GM04503 (cell line): ENCODE measurements around the gene RASAL1.

Experiments used
- DNase-seq: peaks from one replicate; pipeline ENCODE4 v3.0.0-alpha.2; 2012; ENCODE audit warnings: low read depth

Gene RASAL1

DNA sequence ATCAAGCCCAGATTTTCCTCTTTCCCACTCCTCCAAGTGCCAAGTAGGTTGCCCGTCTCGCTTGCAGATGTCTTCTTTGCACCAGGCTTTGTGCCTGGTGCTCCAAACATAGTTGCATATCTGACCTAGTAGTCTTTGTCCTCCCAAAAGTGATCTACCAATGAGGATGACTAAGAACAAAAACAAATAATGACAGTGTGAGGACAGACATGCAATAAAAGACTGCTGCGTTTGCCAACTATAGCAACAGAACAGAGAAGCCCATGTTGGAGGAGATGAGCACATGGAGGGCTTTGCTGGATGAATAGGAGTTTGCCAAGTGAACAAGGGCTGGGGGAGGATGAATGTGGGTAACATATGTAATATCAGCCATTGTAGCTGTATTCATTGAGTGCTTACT, 63.4 kb downstream of the RASAL1 start:
- DNase-seq, result no peak

DNA sequence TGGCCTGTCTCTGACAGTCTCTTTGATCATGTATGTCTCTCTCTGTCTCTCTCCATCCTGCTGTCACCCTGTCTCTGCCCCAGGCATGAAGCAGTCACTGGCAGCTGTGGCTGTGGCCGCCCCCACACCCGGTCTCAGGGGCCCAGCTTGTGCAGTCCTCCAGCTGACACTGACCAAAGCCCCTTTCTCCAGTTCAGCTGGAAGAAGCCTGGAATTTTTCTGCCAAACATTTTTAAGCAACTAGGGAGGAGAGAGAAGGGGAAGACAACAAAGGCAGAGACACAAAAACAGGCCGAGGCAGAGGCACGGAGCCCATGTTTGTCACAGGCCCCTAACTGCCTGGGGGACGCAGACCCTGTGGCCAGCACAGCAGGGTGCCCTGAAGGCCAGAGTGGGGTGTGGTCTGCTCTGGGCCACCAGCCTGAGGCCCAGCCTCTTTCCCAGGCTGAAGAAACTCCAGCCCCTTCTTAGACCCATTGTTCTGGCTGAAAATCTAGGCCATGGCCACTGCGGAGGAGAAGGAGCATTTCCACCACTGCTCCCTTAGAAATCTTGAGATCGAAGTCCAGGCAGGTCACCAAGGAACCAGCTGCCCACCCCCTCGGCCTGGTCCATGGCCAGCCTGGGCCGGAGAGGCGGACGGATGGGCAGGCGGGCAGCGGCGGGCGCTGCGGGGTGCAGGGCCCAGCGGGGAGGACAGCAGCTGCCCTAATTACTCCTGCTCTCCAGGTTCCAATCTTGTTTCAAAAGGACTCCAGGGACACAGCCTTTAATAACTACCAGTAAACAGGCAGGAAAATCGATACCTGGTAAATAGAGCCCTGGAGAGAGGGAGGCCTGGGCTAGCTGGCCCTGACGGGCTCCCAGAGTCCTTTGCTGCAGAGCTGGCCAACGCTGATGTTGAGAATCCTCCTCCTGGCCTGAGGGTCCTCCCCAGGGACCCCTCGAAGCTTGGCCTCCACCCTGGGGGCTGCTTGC, 64.1 kb downstream of the RASAL1 start:
- DNase-seq, result no peak

DNA sequence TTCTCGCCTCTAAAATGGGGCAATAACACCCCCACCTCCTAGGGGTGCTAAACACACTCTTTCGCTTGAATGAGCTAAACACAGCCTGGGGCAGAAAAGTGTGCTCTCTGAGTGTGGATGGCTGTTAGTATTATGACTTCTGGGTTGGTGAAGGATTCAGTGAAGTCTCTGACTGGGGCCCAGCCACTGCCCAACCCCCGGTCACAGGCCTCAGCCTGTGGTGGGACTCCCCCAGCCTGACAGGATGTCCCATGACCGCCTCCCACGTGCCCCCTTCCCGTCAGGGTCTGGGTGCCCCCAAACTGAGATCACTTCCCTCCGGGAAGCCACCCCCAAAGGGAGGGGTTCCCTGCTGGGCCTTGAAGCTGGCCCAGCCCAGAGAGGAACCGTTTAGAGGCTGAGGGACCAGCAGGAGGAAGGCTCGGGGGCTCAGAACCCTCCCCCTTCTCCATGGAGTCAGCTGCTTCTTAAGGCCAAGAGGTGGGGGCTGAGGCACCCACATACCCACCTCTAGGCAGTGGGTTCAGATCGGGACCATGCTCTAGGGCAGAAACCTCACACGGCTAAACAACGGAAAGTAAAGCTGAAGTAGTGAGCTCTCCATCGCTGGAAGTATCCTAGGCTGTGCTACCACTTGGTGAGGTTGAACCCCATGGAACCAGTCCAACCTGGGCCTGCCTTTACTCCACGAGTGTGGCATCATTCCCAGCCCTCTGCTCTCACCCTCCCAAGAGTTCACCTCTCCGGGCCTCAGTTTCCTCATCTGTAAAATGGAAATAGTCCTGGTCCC, 65.2 kb downstream of the RASAL1 start:
- DNase-seq, result no peak

DNA sequence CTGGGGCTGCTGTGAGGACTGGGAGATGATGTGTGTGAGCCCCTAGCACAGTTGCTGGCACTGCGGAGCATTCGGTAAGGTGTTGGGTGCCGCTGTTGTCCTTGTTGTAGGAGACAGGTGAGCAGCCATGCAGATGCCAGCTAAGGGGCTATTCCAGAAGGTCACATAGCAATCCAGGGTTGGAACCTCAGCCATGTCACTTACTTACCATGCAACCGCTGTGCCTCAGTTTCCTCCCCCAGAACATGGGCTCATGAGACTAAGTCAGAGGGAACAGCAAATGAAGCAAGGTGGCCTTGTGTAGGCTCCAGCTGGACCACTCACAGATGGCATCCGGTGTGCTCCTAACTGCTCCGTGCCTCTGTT, 65.8 kb downstream of the RASAL1 start:
- DNase-seq, result no peak

DNA sequence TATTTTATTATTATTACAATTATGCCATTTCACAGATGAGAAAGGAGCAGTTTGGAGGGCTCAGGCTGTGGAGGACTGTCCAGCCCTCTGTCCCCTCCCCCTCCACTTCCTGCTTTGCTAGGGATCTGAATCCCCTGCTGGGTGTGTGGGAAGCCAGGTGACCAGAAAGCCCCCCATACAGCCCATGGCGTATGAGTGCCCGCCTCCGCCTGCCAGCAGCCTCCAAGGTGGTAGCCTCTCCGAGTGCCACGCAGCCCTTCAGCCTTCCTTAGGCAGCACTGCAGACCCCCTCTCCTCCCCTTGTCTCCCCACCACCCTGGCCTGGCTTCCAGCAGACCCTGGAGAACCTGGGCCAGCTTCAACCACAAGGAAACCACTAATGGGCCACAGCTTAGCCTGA, 66.4 kb downstream of the RASAL1 start:
- no peak for DNase-seq

DNA sequence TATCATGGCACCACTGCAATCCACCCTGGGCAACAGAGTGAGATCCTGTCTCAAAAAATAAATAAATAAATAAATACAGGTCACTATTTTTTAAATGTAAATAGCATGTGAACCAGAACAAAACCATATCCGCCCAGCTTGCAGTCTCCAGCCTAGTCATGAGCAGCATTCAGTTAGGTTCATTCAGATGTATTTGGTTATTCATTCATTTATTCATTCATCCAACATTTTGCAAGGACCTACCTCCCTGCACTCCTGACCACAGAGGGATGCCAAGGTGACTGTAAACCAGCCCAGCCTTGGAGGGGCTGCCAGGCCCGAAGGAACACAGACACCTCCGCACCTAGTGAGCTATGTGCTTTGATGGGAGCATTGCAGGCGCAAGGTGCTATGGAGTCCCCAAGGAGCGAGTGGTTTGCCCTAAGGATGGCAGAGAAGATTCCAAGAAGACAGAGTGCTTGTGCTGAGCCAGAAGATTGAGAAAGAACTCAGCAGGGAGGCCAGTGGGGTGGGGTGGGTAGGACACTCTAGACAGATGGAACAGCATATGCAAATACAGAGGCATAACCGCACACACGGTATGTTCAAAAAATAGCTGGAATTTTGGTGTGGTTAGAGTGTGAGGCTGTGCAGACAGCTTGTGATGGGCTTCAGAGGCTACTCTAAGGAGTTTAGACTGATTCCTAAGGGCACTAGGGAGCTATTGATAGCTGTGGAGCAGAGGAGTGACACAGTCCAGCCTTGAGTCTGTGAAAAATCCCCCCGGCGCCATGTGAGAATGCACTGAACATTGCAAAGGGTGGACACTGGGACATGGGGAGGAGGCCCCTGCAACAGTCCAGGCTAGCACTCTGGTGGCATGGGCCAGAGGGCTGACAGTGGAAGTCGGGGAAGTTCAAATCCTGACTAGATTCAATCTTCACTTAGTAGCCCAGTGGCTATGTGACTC, 67.3 kb downstream of the RASAL1 start:
- no peak for DNase-seq

DNA sequence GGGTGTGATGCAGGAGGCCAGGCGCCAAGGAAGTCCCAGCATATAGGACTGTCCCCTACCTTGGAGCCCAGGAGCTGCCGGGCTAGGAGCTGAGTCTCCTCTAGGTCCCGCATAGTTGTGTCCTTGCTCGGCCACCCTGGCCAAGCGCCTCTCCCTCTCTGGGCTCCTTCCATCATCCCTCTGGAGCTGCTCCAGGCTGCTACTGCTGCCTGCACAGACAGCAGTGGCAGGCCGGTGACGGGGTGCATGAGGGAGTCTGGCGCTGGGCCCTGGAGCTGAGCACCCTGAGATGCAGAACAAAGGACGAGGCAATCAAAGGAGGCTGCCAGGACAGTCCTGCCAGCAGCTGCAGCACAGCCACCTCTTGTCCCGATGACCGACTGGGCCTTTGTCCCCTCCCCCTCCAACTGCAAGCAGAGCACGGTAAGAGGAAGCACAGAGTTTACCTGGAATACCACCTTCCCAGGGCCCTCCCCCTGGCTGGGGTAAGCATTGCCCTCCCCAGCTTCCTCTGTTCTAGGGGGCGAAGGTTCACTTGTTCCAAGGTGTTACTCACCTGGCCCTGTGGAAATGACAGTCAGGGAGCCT, 68.7 kb downstream of the RASAL1 start:
- DNase-seq, result no peak

DNA sequence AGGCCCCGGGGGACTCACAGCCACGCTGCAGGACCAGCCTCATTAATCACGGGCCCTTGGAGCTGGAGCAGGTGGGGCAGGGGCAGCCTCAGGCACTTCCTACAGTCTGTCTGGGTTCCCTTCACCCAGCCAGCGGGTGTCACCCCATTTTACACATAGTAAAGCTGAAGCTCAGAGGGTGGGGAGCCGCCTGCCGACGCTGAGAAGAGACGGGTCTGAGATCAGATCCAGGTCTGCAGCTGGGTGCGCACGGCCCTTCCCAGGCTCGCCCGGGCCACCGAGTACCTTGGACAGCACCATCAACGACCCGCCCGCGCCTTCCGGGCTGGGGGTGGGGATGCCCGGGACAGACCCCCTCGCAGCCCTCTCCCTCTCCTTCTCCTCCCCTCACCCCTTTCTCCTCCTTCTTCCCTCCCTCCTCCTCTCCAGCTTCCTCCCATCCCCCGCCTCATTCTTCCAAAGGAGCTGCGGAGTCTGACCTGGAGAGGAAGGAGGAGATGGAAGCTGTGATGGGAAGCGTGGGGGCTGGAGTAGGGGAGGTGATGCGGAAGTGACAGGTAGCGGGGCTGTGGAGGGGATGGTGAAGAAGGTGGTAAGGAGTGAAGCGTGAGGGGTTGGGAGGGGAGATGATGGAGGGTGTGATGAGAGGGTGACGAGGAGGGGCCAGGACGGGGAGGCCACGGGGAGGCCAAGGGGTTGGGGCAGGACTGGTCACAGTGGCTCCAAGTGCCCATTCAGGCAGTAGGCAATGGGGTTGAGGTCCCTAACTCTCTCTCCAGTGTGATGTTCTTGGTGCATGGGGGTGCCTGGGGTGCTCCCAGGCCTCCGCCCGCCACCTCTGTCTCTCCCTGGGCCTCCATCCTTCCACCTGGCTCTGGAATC, 70.2 kb downstream of the RASAL1 start:
- DNase-seq, result no peak

DNA sequence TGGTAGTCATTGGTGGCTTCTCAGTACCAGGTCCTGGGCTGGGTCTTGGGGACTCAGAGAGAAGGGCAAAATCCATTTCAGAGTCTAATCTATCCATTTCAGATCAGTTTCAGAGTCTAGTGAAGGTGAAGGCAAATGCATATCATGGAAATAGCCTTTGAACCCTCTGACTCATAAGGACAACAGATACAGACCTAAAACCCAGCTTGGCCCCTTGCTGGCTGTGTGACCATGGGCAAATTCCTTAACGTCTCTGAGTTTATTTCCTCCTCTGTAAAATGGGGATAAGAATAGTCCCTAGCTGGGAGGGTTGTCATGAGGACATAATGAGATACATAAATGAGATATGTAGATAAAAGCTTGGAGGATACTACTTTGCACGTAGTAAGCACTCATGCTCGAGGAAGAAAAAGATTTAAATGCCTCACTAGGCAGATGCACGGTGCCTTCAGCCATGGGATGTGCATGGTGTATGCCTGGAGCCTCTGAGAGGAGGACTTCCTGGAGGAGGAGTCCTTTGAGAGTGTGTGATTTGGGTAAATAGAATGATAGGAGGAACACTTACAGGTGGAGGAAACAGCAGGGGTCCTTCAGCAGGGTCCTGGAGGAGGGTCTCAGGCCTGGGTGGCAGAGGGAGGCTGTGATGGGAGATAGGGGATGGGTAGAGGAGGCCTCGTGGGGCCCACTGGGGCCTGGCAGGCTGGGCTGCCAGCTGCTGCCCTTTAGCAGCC, 71.0 kb downstream of the RASAL1 start:
- no peak for DNase-seq

DNA sequence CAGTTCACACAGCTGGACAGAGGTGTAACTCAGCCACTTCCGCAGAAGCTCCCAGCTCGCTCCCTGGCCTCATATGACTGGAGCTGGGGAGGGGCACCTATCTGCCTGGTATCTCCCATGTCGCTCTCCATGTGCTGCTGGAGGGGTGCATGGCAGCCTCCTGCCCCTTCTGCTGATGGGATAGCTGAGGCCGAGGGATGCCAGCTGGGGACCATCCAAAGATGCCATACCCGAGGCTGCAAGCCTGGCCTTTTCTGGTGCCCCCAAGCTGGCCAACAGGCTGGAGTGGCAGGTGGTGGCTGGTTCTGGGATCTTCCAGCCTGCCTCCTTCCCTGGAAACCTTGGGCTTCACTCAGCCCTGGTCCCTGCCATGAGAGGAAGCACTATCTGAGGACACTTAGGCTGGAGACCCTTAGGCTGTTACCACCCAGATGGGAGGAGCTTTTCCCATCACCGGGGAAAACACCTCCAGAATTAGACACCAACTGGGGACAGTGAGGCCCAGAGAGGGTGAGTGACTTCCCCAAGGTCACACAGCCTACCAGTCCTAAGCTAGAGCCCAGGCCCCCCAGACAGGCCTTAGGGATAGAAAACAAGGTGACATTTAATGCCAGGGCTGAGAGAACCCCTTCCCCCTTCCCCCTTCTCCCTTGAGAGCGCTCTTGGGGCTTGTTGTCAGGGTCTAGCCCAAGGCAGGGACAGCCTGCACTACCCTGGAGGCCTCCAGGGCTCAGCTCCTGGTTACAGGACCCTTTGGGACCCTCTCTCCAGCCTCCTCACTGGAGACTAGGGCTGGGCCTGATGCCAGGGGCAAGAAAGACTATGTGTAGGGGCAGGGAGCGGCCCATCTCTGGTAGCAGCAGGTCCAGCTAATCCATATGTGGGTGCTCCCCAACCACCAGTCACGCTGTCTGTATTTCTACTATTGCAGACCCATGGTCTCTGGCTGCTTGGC, 71.9 kb downstream of the RASAL1 start:
- DNase-seq, result no peak

DNA sequence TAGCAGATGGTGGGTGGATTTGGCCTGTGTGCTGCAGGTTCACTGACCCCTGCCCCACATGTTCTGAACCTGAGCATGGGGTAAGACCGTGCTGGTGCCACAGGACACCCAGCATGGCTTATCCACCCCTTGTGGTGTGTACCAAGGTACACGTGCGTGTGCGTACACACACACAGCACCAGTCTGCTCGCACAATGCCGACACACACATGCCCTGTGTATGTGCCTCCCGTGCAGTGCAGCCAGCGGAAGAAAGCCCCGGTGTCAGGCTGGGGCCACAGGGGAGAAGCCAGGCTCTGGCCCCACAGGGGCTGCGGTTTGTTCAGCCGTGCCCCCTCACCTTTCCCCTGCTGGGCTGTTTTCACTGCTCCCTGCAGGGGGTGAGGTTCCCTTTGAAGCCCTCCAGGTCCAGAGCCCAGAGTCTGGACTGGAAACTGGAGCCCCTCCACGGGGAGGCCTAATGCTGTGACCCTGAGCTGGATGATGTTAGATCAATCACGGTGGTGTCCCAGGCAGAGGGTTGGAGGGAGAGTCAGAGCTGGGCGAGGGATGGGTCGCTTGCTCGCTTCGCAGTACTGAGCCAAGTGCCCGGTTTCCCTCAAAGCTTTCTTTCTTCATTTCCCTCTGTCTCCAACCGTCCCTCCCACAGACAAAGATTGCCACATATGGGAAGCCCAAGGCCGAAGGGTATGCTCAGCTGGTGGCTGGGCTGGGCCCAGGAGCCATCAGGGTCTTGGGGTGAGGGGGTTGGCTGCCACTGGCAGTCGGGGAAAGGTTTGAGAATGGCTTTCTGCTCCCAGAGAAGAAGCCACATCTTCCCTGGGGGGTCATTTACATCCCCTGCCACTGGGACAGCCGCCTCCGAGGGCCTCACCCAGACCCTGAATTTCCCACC, 72.8 kb downstream of the RASAL1 start:
- DNase-seq, result no peak

DNA sequence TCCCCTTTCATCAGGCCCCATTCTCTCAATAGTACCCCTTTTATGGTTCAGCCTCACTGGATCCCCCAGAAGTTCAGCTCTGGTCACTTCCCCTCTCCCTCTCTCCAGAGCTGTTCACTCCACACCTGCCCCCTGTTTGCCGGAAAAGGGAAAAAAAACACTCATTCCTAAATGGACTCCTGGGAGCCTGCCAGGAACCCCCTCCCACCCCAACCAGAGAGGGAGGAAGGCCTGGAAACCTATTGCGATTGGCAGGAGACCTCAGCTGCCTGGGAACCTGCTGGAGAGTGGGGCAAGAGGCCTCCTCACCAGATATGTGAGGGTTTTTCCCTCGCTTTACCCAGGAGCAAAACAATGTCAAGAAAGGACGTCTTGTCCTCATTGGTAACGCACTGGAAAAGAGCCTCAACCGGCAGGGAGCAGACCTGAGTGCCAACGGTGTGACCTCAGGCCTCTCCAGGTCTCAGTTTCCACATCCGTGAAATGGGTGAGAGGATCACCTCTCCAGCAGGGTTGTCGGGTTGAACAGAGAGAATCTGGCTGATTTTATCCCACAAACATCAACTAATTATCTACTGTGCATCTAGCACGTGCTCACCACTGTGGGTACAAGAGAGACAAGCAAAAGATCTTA, 74.4 kb downstream of the RASAL1 start:
- no peak for DNase-seq

DNA sequence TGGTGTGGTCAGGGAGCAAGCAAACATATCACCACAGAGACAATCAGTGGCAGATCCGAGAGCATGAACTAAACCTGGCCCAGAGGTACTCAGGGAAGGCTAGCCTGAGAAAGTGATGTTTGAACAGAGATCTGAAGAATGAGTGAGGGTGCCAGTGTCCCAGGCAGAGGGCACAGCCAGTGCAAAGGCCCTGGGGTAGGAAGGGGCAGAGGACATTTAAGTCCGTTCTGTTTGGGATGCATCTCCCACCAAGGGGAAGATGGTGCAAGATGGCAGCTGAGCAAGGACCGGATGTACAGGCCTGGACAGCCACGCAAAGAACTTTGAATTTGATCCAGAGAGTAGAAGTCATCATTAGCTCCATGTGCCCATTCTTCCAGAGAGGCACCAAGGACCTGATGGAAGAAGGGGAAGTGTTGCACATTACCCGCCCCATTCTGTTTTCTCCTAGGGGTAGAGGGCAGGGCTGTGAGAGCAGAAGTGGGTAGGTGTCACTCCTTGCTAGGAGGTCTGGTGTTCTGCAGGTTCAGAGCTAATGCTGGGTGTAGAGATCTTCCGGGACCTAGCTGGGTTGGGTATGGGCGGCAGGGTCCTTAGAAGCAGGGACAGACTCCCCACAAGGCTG, 75.1 kb downstream of the RASAL1 start:
- no peak for DNase-seq

DNA sequence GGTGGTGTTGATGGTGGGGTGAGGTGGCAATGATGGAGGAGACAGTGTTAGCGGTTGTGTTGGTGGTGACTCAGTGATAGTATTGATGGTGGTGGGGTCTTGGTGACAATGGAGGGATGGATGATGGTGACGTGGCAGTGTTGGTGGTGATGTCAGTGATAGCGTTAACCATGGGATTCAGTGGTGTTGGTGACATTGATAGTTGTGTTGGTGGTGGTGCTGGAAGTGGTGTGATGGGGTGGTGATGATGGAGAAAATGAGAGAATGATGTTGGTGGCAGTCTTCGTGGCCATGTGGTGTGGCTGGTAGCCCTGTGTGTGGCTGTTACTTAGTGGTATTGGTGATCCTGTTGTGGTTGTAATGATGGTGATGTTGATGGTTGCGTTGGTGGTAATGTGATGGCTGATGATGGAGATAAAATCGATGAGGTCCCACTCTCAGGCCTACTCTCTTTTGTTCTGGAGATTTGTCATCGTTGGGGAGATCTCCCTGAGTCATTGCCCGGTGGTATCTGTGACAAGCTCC, 76.4 kb downstream of the RASAL1 start:
- no peak for DNase-seq

DNA sequence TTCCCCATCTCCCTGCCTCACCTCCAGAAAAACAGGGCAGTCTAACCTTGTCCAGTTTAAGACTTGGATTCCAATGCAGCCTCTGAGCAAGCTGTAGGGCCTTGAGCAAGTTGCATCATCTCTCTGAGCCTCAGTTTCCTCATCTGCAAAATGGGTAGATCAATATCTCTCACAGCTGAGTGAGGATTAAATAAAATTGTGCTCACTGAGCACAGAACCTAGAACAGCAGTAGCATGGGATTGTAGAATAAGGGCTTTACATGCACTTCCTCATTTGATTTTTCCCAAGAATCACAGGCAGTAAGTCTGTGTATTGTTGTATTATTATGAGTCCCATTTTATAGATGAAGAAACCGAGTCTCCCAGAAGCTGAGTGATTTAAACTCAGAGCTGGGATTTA, 77.0 kb downstream of the RASAL1 start:
- DNase-seq, result no peak
